ENCODE results near the gene KLK11. TPM values are rescaled to one million over a fixed set of nuclear protein-coding genes. Genes with fewer than 3 reads are reported as not detected.

Gene KLK11
- total RNA-seq, 1 experiment from 2014 or later, result not detected

GRCh38 chr19:51014242-51014641 lies 12.2 kb downstream of the KLK11 start:
- intact Hi-C loops (cut with micrococcal nuclease; ENCODE audit: unreplicated experiment), result loop anchor here (2.0 kb wide), 1 partner anchor 83 kb away; no protein-coding TSS in a partner anchor
- POLR2A ChIA-PET, result no interaction called here
- CTCF ChIA-PET, result no interaction called here
- no peaks in the 10 kb centered on the region for H3K9me3 ChIP-seq (ENCODE audit: control insufficient read depth, insufficient read depth, low read depth, low read length)
- no peak overlapping the region for H3K4me3 ChIP-seq (ENCODE audit: low read depth in 2 of 2, low read length in 2 of 2)
- no peak for TF ChIP-seq TCF7L2 (IDR thresholded peaks at IDR 0.05; ENCODE audit: low read depth, low read length)
- no peak for TF ChIP-seq REST (IDR thresholded peaks at IDR 0.05; ENCODE audit: insufficient read depth in 1 of 2, low read depth in 2 of 2, low read length in 1 of 2)
- no peak for TF ChIP-seq POLR2AphosphoS5 (IDR thresholded peaks at IDR 0.05; ENCODE audit: low read depth, low read length)
- no peak for TF ChIP-seq SIN3A (IDR thresholded peaks at IDR 0.05; ENCODE audit: borderline replicate concordance, insufficient read depth, low read depth, low read length)
- no peak for TF ChIP-seq CTCF (IDR thresholded peaks at IDR 0.05)
- no peaks in the 10 kb centered on the region; the same call in 1 of the 2 replicates for H3K36me3 ChIP-seq (ENCODE audit: control insufficient read depth, insufficient read depth, low read length)
- in situ Hi-C loops (cut with HindIII; ENCODE audit: low pct_unique_long_range_greater_than_20kb, low sequenced_read_pairs), result no loop called here
- BruUV-seq (replicated peaks), result no TSS peak
- no peaks in the 10 kb centered on the region for H3K4me1 ChIP-seq (ENCODE audit: control insufficient read depth, insufficient read depth, low read length)
- DNase-seq (ENCODE audit: low read depth, low spot score) (no peak), ATAC-seq (no peak)
- peaks cover 2% of the 10 kb centered on the region; the same call in 1 of the 2 replicates for H3K27me3 ChIP-seq (ENCODE audit: control insufficient read depth, insufficient read depth, low read length)
- no peak overlapping the region for H3K27ac ChIP-seq (ENCODE audit: low read length)

- Histone ChIP-seq H3K27me3 (ENCODE audit: control insufficient read depth, insufficient read depth, low read length) (no peaks in the 10 kb centered on the region), H3K27ac (ENCODE audit: low read length) (no peak overlapping the region), H3K9me3 (ENCODE audit: control insufficient read depth, insufficient read depth, low read depth, low read length) (no peaks in the 10 kb centered on the region), H3K4me1 (ENCODE audit: control insufficient read depth, insufficient read depth, low read length) (no peaks in the 10 kb centered on the region), H3K4me3 (ENCODE audit: low read depth in 2 of 2, low read length in 2 of 2) (no peak overlapping the region), H3K36me3 (ENCODE audit: control insufficient read depth, insufficient read depth, low read length) (no peaks in the 10 kb centered on the region; the same call in 1 of the 2 replicates)
- no TSS peak for BruUV-seq (replicated peaks)
- ChIA-PET POLR2A (no interaction called here), CTCF (no interaction called here)
- DNase-seq (ENCODE audit: low read depth, low spot score) (no peak), ATAC-seq (no peak)
- intact Hi-C loops (cut with micrococcal nuclease; ENCODE audit: unreplicated experiment) (no loop called here), in situ Hi-C loops (cut with HindIII; ENCODE audit: low pct_unique_long_range_greater_than_20kb, low sequenced_read_pairs) (no loop called here)
- no peak for TF ChIP-seq CTCF (IDR thresholded peaks at IDR 0.05)
- TF ChIP-seq REST (IDR thresholded peaks at IDR 0.05; ENCODE audit: insufficient read depth in 1 of 2, low read depth in 2 of 2, low read length in 1 of 2), result no peak
- no peak for TF ChIP-seq POLR2AphosphoS5 (IDR thresholded peaks at IDR 0.05; ENCODE audit: low read depth, low read length)
- TF ChIP-seq TCF7L2 (IDR thresholded peaks at IDR 0.05; ENCODE audit: low read depth, low read length), result no peak
- no peak for TF ChIP-seq SIN3A (IDR thresholded peaks at IDR 0.05; ENCODE audit: borderline replicate concordance, insufficient read depth, low read depth, low read length)
These were observed 13.7 kb downstream of the KLK11 start for GRCh38 chr19:51012661-51013190.

All from Panc1 (cell line).